Peyer's patch (tissue), 4 donors: ENCODE results near the gene LRCOL1. TPM values are rescaled to one million over a fixed set of nuclear protein-coding genes. Genes with fewer than 3 reads are reported as not detected.

Experiments used
- DNase-seq, 3 donors: peaks; one replicate each; pipeline ENCODE4 v3.0.0-alpha.2; 2017 to 2019
- H3K27ac ChIP-seq, 4 donors: fragments of 200-600 bp; sonication (generic); one replicate each; pipeline ENCODE4 v1.5.1; 2016 to 2019
- H3K27me3 ChIP-seq, 2 donors: fragments of 200-600 bp; sonication (generic); one replicate each; pipeline ENCODE4 v1.5.1; 2019
- H3K36me3 ChIP-seq, 3 donors: fragments of 200-600 bp; sonication (generic); one replicate each; pipeline ENCODE4 v1.5.1; 2016 to 2019
- H3K4me1 ChIP-seq, 4 donors: fragments of 200-600 bp; sonication (generic); one replicate each; pipeline ENCODE4 v1.5.1; 2016 to 2019
- H3K4me3 ChIP-seq, 4 donors: fragments of 200-600 bp; sonication (generic); 1 replicate in 3 of 4; 2 replicates in 1 of 4; pipeline ENCODE4 v1.5.1; 2016 to 2019; ENCODE audit warnings: mild to moderate bottlenecking in 1 of 4
- H3K9me3 ChIP-seq, 4 donors: fragments of 200-600 bp; sonication (generic); one replicate each; pipeline ENCODE4 v1.5.1; 2016 to 2019; ENCODE audit warnings: mild to moderate bottlenecking in 1 of 4
- CTCF ChIP-seq, 6 experiments: fragments of 450-650 bp in 4 of 6; fragments of 200-600 bp in 2 of 6; sonication (generic) in 1 of 6; IDR thresholded peaks; one replicate each; pipeline ENCODE4 v1.5.1; 2017 to 2019; ENCODE audit warnings: antibody characterized with exemption in 6 of 6, mild to moderate bottlenecking in 3 of 6, moderate library complexity in 1 of 6
- POLR2A ChIP-seq, 2 donors: fragments of 450-650 bp; IDR thresholded peaks; one replicate each; pipeline ENCODE4 v1.5.1; 2017; ENCODE audit warnings: antibody characterized with exemption in 2 of 2, mild to moderate bottlenecking in 2 of 2, moderate library complexity in 2 of 2
- total RNA-seq, 4 donors: library from RNA; depleted of rRNA; stranded (reverse); fragments of >200 nt; gene quantifications; one replicate each; pipeline ENCODE4 v1.1.0, GENCODE V29; 2016

The LRCOL1 gene
- total RNA-seq, 4 donors from 2014 or later = not detected

GRCh38 chr12:132619386-132620112 lies 9.2 kb upstream of the LRCOL1 start:
- peaks cover 0 to 19% (median 0%) of the 10 kb centered on the region in 4 donors for H3K4me1 ChIP-seq
- peaks cover 0 to 6% (median 0%) of the 10 kb centered on the region in 3 donors for H3K36me3 ChIP-seq
- H3K4me3 ChIP-seq = no peak overlapping the region
- TF ChIP-seq POLR2A (IDR thresholded peaks at IDR 0.05) = no peak
- no peak for TF ChIP-seq CTCF (IDR thresholded peaks at IDR 0.05)
- peaks cover 0 to 13% (median 7%) of the 10 kb centered on the region in 4 donors for H3K9me3 ChIP-seq
- H3K27ac ChIP-seq = no peak overlapping the region
- H3K27me3 ChIP-seq = peaks cover 0 to 26% of the 10 kb centered on the region in 2 donors
- DNase-seq = no peak

GRCh38 chr12:132619071-132619385 lies 8.6 kb upstream of the LRCOL1 start:
- Histone ChIP-seq H3K36me3 (peaks cover 0 to under 1% (median 0%) of the 10 kb centered on the region in 3 donors), H3K27ac (no peak overlapping the region), H3K9me3 (peaks cover 0 to 13% (median 7%) of the 10 kb centered on the region in 4 donors), H3K4me3 (peak overlapping the region in 1 of 4 donors; percentile 29), H3K27me3 (peaks cover 0 to 26% of the 10 kb centered on the region in 2 donors), H3K4me1 (peaks cover 0 to 19% (median 0%) of the 10 kb centered on the region in 4 donors)
- TF ChIP-seq CTCF (IDR thresholded peaks at IDR 0.05) (no peak), POLR2A (IDR thresholded peaks at IDR 0.05) (no peak)
- no peak for DNase-seq

GRCh38 chr12:132618683-132619043 lies 8.3 kb upstream of the LRCOL1 start, which contains the start of gene P2RX2:
Gene P2RX2 (plus strand): TSS chr12:132618776. CDS start chr12:132618817, 41 bp downstream.
- Histone ChIP-seq H3K4me1 (peaks cover 0 to 19% (median 0%) of the 10 kb centered on the region in 4 donors), H3K36me3 (no peaks in the 10 kb centered on the region), H3K27ac (no peak within 1 kb of the TSS), H3K9me3 (peaks cover 0 to 13% (median 7%) of the 10 kb centered on the region in 4 donors), H3K27me3 (peaks cover 0 to 26% of the 10 kb centered on the region in 2 donors), H3K4me3 (peak within 1 kb of the TSS in 3 of 4 donors; percentile 29 to 32 (median 32))
- no peak for DNase-seq
- TF ChIP-seq POLR2A (IDR thresholded peaks at IDR 0.05) = no peak
- no peak for TF ChIP-seq CTCF (IDR thresholded peaks at IDR 0.05)

- peaks cover 0 to 17% (median 0%) of the 10 kb centered on the region in 4 donors for H3K4me1 ChIP-seq
- H3K27me3 ChIP-seq = peaks cover 0 to 26% of the 10 kb centered on the region in 2 donors
- TF ChIP-seq POLR2A (IDR thresholded peaks at IDR 0.05) = no peak
- no peak for TF ChIP-seq CTCF (IDR thresholded peaks at IDR 0.05)
- H3K27ac ChIP-seq = no peak overlapping the region
- peak overlapping the region in 3 of 4 donors; percentile 29 to 32 (median 32) for H3K4me3 ChIP-seq
- DNase-seq = no peak
- no peaks in the 10 kb centered on the region for H3K36me3 ChIP-seq
- peaks cover 0 to 13% (median 7%) of the 10 kb centered on the region in 4 donors for H3K9me3 ChIP-seq
These were observed 7.7 kb upstream of the LRCOL1 start for GRCh38 chr12:132617822-132618682.

- H3K36me3 ChIP-seq = no peaks in the 10 kb centered on the region
- H3K27me3 ChIP-seq = peaks cover 0 to 26% of the 10 kb centered on the region in 2 donors
These were observed 6.8 kb upstream of the LRCOL1 start for GRCh38 chr12:132617135-132617701.

More at GRCh38 chr12:132617135-132617701, 6.8 kb upstream of the LRCOL1 start:
- Histone ChIP-seq H3K4me1 (peaks cover 0 to 8% (median 0%) of the 10 kb centered on the region in 4 donors), H3K9me3 (peaks cover 0 to 13% (median 7%) of the 10 kb centered on the region in 4 donors), H3K27ac (no peak overlapping the region), H3K4me3 (no peak overlapping the region)
- TF ChIP-seq CTCF (IDR thresholded peaks at IDR 0.05) (no peak), POLR2A (IDR thresholded peaks at IDR 0.05) (no peak)
- no peak for DNase-seq
